Measurements from ENCODE around the gene HDX.

- TF ChIP-seq, protein P1, sequence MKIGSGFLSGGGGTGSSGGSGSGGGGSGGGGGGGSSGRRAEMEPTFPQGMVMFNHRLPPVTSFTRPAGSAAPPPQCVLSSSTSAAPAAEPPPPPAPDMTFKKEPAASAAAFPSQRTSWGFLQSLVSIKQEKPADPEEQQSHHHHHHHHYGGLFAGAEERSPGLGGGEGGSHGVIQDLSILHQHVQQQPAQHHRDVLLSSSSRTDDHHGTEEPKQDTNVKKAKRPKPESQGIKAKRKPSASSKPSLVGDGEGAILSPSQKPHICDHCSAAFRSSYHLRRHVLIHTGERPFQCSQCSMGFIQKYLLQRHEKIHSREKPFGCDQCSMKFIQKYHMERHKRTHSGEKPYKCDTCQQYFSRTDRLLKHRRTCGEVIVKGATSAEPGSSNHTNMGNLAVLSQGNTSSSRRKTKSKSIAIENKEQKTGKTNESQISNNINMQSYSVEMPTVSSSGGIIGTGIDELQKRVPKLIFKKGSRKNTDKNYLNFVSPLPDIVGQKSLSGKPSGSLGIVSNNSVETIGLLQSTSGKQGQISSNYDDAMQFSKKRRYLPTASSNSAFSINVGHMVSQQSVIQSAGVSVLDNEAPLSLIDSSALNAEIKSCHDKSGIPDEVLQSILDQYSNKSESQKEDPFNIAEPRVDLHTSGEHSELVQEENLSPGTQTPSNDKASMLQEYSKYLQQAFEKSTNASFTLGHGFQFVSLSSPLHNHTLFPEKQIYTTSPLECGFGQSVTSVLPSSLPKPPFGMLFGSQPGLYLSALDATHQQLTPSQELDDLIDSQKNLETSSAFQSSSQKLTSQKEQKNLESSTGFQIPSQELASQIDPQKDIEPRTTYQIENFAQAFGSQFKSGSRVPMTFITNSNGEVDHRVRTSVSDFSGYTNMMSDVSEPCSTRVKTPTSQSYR (CRISPR knock-in tag; IDR thresholded peaks at IDR 0.05; ENCODE audit: borderline replicate concordance) = no peak
- no peak for TF ChIP-seq SMARCE1 (IDR thresholded peaks at IDR 0.05; ENCODE audit: borderline replicate concordance)
- TF ChIP-seq ZNF510 (CRISPR knock-in tag; IDR thresholded peaks at IDR 0.05; ENCODE audit: low read depth) = no peak
- TF ChIP-seq ZNF75D (CRISPR knock-in tag; IDR thresholded peaks at IDR 0.05; ENCODE audit: borderline replicate concordance) = no peak
Measured at GRCh38 chrX:84339507-84340364, 162.5 kb downstream of the HDX start.
